ENCODE measurements around the gene PTPRO.

GRCh38 chr12:15497671-15498292 is 175.5 kb downstream of the PTPRO start:
- TF ChIP-seq CTCF (IDR thresholded peaks at IDR 0.05) (no peak), POLR2A (IDR thresholded peaks at IDR 0.05) (no peak)

Data from Peyer's patch (tissue), 4 donors.